ENCODE results near the gene PLA2G6. TPM values are rescaled to one million over a fixed set of nuclear protein-coding genes. Genes with fewer than 3 reads are reported as not detected.

The PLA2G6 gene
- total and polyA plus RNA-seq, 8 donors, result 6.0 to 68.3 (median 25.8) TPM

DNA sequence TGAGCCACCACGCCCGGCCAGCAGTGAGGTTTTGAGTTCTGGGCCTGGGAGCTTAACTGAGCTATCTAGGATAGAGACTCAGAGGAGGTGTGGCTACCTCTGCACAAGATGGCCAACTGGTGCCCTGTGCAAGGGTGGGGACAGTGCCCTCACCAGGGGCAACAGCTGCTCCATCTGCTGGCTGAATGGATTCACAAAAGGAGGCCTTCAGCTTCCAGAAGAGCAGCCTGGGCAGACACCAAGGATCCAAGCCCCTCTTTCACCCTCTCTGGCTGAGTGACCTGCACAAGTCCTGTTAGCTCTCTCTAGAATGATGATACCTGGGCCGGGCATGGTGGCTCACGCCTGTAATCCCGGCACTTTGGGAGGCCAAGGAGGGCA is 37.6 kb downstream of the PLA2G6 start:
- Histone ChIP-seq H3K27ac (no peak overlapping the region), H3K36me3 (peaks cover 0 to 45% (median 18%) of the 10 kb centered on the region in 4 donors), H3K27me3 (no peaks in the 10 kb centered on the region), H3K4me1 (peaks cover 0 to 16% (median 0%) of the 10 kb centered on the region in 4 donors), H3K9me3 (no peaks in the 10 kb centered on the region), H3K4me3 (no peak overlapping the region)
- TF ChIP-seq POLR2A (IDR thresholded peaks at IDR 0.05) (no peak), POLR2AphosphoS5 (IDR thresholded peaks at IDR 0.05) (no peak), EP300 (IDR thresholded peaks at IDR 0.05) (no peak), CTCF (IDR thresholded peaks at IDR 0.05) (no peak)
- DNase-seq, result no peak
- intact Hi-C loops (cut with DNase I; ENCODE audit: low total_unique reads), result no loop called here
- 86 to 100% (median 98%) methylated on average over 3 to 5 of the region's 5 CpGs for WGBS, 5 donors

GRCh38 chr22:38142606-38143005 is 39.0 kb downstream of the PLA2G6 start:
- DNase-seq, result no peak
- WGBS, 5 donors, result 89 to 98% (median 94%) methylated on average over 4 to 5 of the region's 5 CpGs

DNA sequence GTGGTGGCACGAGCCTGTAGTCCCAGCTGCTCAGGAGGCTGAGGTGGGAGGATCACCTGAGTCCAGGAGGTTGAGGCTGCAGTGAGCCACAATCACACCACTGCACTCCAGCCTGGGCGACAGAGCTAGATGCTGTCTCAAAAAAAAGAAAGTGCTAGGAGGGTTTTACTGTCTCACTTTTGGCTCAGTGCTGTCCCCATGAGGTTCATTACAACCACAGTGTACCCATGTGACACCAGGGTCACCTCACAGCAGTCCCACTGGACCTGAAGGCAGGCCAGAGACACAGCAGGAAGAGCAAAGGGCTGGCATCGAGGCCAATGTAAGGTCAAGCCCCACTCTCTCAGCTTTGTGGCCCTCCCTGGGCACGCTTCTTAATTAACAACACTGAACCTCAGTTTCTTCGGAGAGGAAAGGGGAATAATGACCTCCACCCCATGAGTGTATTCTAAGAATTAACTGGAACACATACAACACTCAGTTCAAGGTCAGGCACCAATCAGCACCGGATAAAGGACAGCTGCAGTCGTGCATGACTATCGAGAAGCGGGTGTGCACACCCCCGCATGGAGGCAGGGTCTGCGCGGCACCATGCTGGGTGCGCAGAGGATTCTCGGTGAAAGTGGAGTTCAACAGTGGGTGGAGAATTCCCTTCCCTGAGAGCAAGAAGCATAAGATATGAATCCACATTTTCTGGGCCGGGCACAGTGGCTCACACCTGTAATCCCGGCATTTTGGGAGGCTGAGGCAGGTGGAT is 40.2 kb downstream of the PLA2G6 start:
- no peak overlapping the region for H3K27ac ChIP-seq
- DNase-seq, result no peak
- no peaks in the 10 kb centered on the region for H3K9me3 ChIP-seq
- H3K4me3 ChIP-seq, result no peak overlapping the region
- no peak for TF ChIP-seq EP300 (IDR thresholded peaks at IDR 0.05)
- TF ChIP-seq CTCF (IDR thresholded peaks at IDR 0.05), result no peak
- no peak for TF ChIP-seq POLR2AphosphoS5 (IDR thresholded peaks at IDR 0.05)
- no peak for TF ChIP-seq POLR2A (IDR thresholded peaks at IDR 0.05)
- peaks cover 0 to 66% (median 34%) of the 10 kb centered on the region in 4 donors for H3K36me3 ChIP-seq
- WGBS, 5 donors, result 84 to 95% (median 94%) methylated on average over 16 of the region's 16 CpGs
- H3K27me3 ChIP-seq, result no peaks in the 10 kb centered on the region
- intact Hi-C loops (cut with DNase I; ENCODE audit: low total_unique reads), result no loop called here
- no peaks in the 10 kb centered on the region for H3K4me1 ChIP-seq

More at GRCh38 chr22:38142606-38143005, 39.0 kb downstream of the PLA2G6 start:
- TF ChIP-seq POLR2AphosphoS5 (IDR thresholded peaks at IDR 0.05) (no peak), CTCF (IDR thresholded peaks at IDR 0.05) (no peak), EP300 (IDR thresholded peaks at IDR 0.05) (no peak), POLR2A (IDR thresholded peaks at IDR 0.05) (no peak)
- intact Hi-C loops (cut with DNase I; ENCODE audit: low total_unique reads), result no loop called here
- Histone ChIP-seq H3K4me1 (peaks cover 0 to 7% (median 0%) of the 10 kb centered on the region in 4 donors), H3K27me3 (no peaks in the 10 kb centered on the region), H3K4me3 (no peak overlapping the region), H3K27ac (no peak overlapping the region), H3K9me3 (no peaks in the 10 kb centered on the region), H3K36me3 (peaks cover 0 to 56% (median 28%) of the 10 kb centered on the region in 4 donors)

DNA sequence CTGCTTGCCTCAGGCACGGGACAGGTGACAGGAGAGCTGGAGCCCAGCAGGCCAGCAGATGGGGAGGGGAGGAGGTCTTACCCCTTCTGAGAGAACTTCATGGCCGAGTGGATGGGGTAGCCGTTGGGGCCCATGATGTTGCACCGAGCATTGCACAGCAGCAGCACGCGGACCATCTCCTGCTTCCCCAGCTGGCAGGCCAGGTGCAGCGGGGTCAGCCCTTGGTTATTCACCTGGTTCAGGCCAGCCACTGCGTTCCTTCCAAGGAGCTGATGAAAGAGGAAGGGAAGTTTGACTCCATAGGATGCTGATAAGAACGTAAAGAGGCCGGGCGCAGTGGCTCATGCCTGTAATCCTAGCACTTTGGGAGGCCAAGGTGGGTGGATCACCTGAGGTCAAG is 41.7 kb downstream of the PLA2G6 start:
- no peak for DNase-seq
- WGBS, 5 donors, result 90 to 97% (median 94%) methylated on average over 10 to 11 of the region's 11 CpGs
- intact Hi-C loops (cut with DNase I; ENCODE audit: low total_unique reads), result no loop called here

More for the DNA sequence above, 41.7 kb downstream of the PLA2G6 start:
- Histone ChIP-seq H3K27ac (no peak overlapping the region), H3K4me3 (no peak overlapping the region), H3K4me1 (peaks cover 0 to 4% (median 0%) of the 10 kb centered on the region in 4 donors), H3K9me3 (no peaks in the 10 kb centered on the region), H3K36me3 (peaks cover 0 to 81% (median 39%) of the 10 kb centered on the region in 4 donors), H3K27me3 (no peaks in the 10 kb centered on the region)
- TF ChIP-seq POLR2AphosphoS5 (IDR thresholded peaks at IDR 0.05), result no peak
- no peak for TF ChIP-seq POLR2A (IDR thresholded peaks at IDR 0.05)
- no peak for TF ChIP-seq CTCF (IDR thresholded peaks at IDR 0.05)
- no peak for TF ChIP-seq EP300 (IDR thresholded peaks at IDR 0.05)

Data from stomach (tissue), 9 donors.